Stimulated activated CD8-positive, alpha-beta memory T cell treated with anti-CD3 and anti-CD28 coated beads, Interleukin-15, amount 100 ng/mL, for 4 hours (primary cell): ENCODE results near the gene LRPPRC.
"Not testable (repeated sequence)": the region's sequence is repeated elsewhere in the genome, so short reads cannot be mapped to it uniquely, and the experiment has no call there.

Experiments used
- DNase-seq, 2 donors: peaks; one replicate each; pipeline ENCODE4 v3.0.0-alpha.2; 2020; ENCODE audit warnings: low read depth in 2 of 2

The LRPPRC gene

GRCh38 chr2:43911136-43911790, 84.5 kb downstream of the LRPPRC start:
- DNase-seq: not testable (repeated sequence)

GRCh38 chr2:43906448-43907109, 89.2 kb downstream of the LRPPRC start:
- no peak for DNase-seq

GRCh38 chr2:43905871-43906270, 89.9 kb downstream of the LRPPRC start:
- DNase-seq: no peak

GRCh38 chr2:43905371-43905803, 90.4 kb downstream of the LRPPRC start:
- no peak for DNase-seq

GRCh38 chr2:43899589-43899988, 96.2 kb downstream of the LRPPRC start:
- no peak for DNase-seq

- no peak for DNase-seq
Observed at GRCh38 chr2:43898838-43899346, 96.9 kb downstream of the LRPPRC start.

GRCh38 chr2:43898134-43898837, 97.5 kb downstream of the LRPPRC start:
- no peak for DNase-seq

- no peak for DNase-seq
Observed at GRCh38 chr2:43897492-43897891, 98.3 kb downstream of the LRPPRC start.

- no peak for DNase-seq
Observed at GRCh38 chr2:43896906-43897305, 98.9 kb downstream of the LRPPRC start.

GRCh38 chr2:43894743-43895142, 101.0 kb downstream of the LRPPRC start:
- DNase-seq: no peak

GRCh38 chr2:43890855-43891254, 104.9 kb downstream of the LRPPRC start:
- no peak for DNase-seq

GRCh38 chr2:43889416-43889815, 106.4 kb downstream of the LRPPRC start:
- no peak for DNase-seq

GRCh38 chr2:43887176-43887575, 108.6 kb downstream of the LRPPRC start:
- no peak for DNase-seq

GRCh38 chr2:43885132-43885632, 110.6 kb downstream of the LRPPRC start:
- DNase-seq: no peak

GRCh38 chr2:43884689-43885088, 111.1 kb downstream of the LRPPRC start:
- no peak for DNase-seq

- DNase-seq: no peak
Observed at GRCh38 chr2:43882312-43882711, 113.5 kb downstream of the LRPPRC start.

- DNase-seq: no peak
Observed at GRCh38 chr2:43880952-43881351, 114.8 kb downstream of the LRPPRC start.

GRCh38 chr2:43880471-43880870, 115.3 kb downstream of the LRPPRC start:
- DNase-seq: no peak

- DNase-seq: no peak
Observed at GRCh38 chr2:43879261-43879660, 116.5 kb downstream of the LRPPRC start.

GRCh38 chr2:43877782-43878464, 117.9 kb downstream of the LRPPRC start:
- DNase-seq: peak in 1 of 2 donors; percentile 9

- DNase-seq: no peak
Observed at GRCh38 chr2:43874776-43875451, 120.9 kb downstream of the LRPPRC start.
